Effector memory CD4-positive, alpha-beta T cell (primary cell): ENCODE results near the gene PLXNB2.
"Not testable (repeated sequence)": the region's sequence is repeated elsewhere in the genome, so short reads cannot be mapped to it uniquely, and the experiment has no call there.

ENCODE experiments used
- DNase-seq, 3 donors: peaks; one replicate each; pipeline ENCODE4 v3.0.0-alpha.2; 2020
- H3K27ac ChIP-seq: 2 replicates; pipeline ENCODE4 v1.7.0; 2013; ENCODE audit warnings: mild to moderate bottlenecking, low read length, moderate library complexity; ENCODE audit not compliant: insufficient read depth, poor library complexity, severe bottlenecking
- H3K27me3 ChIP-seq: replicated peaks from 2 replicates; pipeline ENCODE4 v1.7.0; 2013; ENCODE audit warnings: mild to moderate bottlenecking, low read length; ENCODE audit not compliant: insufficient read depth, control insufficient read depth, poor library complexity, severe bottlenecking
- H3K36me3 ChIP-seq: 2 replicates; pipeline ENCODE4 v1.7.0; 2013; ENCODE audit warnings: mild to moderate bottlenecking, low read length, moderate library complexity; ENCODE audit not compliant: control insufficient read depth, insufficient read depth
- H3K4me1 ChIP-seq: 2 replicates; pipeline ENCODE4 v1.7.0; 2013; ENCODE audit warnings: low read length, mild to moderate bottlenecking; ENCODE audit not compliant: control insufficient read depth, insufficient read depth, poor library complexity, severe bottlenecking
- H3K4me3 ChIP-seq: 2 replicates; pipeline ENCODE4 v1.7.0; 2013; ENCODE audit warnings: low read length, low read depth, mild to moderate bottlenecking; ENCODE audit not compliant: insufficient read depth, poor library complexity, severe bottlenecking
- H3K9me3 ChIP-seq: 2 replicates; pipeline ENCODE4 v1.7.0; 2013; ENCODE audit warnings: mild to moderate bottlenecking, low read length, moderate library complexity; ENCODE audit not compliant: control insufficient read depth

PLXNB2 gene

GRCh38 chr22:50325444-50326224, 18.2 kb upstream of the PLXNB2 start:
- no peak overlapping the region for H3K27ac ChIP-seq
- no peak for DNase-seq
- no peak overlapping the region for H3K4me3 ChIP-seq
- no peaks in the 10 kb centered on the region for H3K9me3 ChIP-seq
- H3K27me3 ChIP-seq, result no peaks in the 10 kb centered on the region
- no peaks in the 10 kb centered on the region for H3K4me1 ChIP-seq
- no peaks in the 10 kb centered on the region for H3K36me3 ChIP-seq

- no peaks in the 10 kb centered on the region for H3K4me1 ChIP-seq
- DNase-seq, result no peak
- H3K9me3 ChIP-seq, result no peaks in the 10 kb centered on the region
- no peak overlapping the region for H3K4me3 ChIP-seq
- no peaks in the 10 kb centered on the region for H3K36me3 ChIP-seq
- H3K27ac ChIP-seq, result no peak overlapping the region
- no peaks in the 10 kb centered on the region for H3K27me3 ChIP-seq
Observed at GRCh38 chr22:50323900-50324299, 16.5 kb upstream of the PLXNB2 start.

- H3K36me3 ChIP-seq, DNase-seq, H3K9me3 ChIP-seq, H3K27ac ChIP-seq, H3K4me3 ChIP-seq, H3K27me3 ChIP-seq, H3K4me1 ChIP-seq: not testable (repeated sequence)
Observed at GRCh38 chr22:50322382-50323104, 15.1 kb upstream of the PLXNB2 start.

- Histone ChIP-seq H3K36me3 (no peaks in the 10 kb centered on the region), H3K4me3 (no peak overlapping the region), H3K27ac (no peak overlapping the region), H3K27me3 (no peaks in the 10 kb centered on the region), H3K9me3 (no peaks in the 10 kb centered on the region), H3K4me1 (no peaks in the 10 kb centered on the region)
- no peak for DNase-seq
Observed at GRCh38 chr22:50320671-50321325, 13.4 kb upstream of the PLXNB2 start.

GRCh38 chr22:50320116-50320515, 12.7 kb upstream of the PLXNB2 start:
- Histone ChIP-seq H3K27me3 (no peaks in the 10 kb centered on the region), H3K27ac (no peak overlapping the region), H3K4me3 (no peak overlapping the region), H3K4me1 (no peaks in the 10 kb centered on the region), H3K9me3 (no peaks in the 10 kb centered on the region), H3K36me3 (no peaks in the 10 kb centered on the region)
- DNase-seq, result no peak

- no peaks in the 10 kb centered on the region for H3K27me3 ChIP-seq
- no peaks in the 10 kb centered on the region for H3K9me3 ChIP-seq
- no peak for DNase-seq
- no peak overlapping the region for H3K27ac ChIP-seq
- no peaks in the 10 kb centered on the region for H3K36me3 ChIP-seq
- H3K4me3 ChIP-seq, result no peak overlapping the region
- peaks cover 6% of the 10 kb centered on the region for H3K4me1 ChIP-seq
Observed at GRCh38 chr22:50319503-50319951, 12.1 kb upstream of the PLXNB2 start.

GRCh38 chr22:50318698-50319411, 11.4 kb upstream of the PLXNB2 start:
- Histone ChIP-seq H3K9me3 (no peaks in the 10 kb centered on the region), H3K36me3 (no peaks in the 10 kb centered on the region), H3K27me3 (no peaks in the 10 kb centered on the region), H3K4me3 (no peak overlapping the region), H3K27ac (no peak overlapping the region), H3K4me1 (peaks cover 12% of the 10 kb centered on the region)
- DNase-seq, result no peak

- no peak overlapping the region for H3K4me3 ChIP-seq
- no peaks in the 10 kb centered on the region for H3K27me3 ChIP-seq
- DNase-seq, result no peak
- no peaks in the 10 kb centered on the region for H3K36me3 ChIP-seq
- no peaks in the 10 kb centered on the region for H3K9me3 ChIP-seq
- no peak overlapping the region for H3K27ac ChIP-seq
- H3K4me1 ChIP-seq, result peaks cover 17% of the 10 kb centered on the region
Observed at GRCh38 chr22:50318356-50318697, 10.9 kb upstream of the PLXNB2 start.

- no peak overlapping the region for H3K27ac ChIP-seq
- no peaks in the 10 kb centered on the region for H3K27me3 ChIP-seq
Observed at GRCh38 chr22:50317674-50318073, 10.2 kb upstream of the PLXNB2 start.

More at GRCh38 chr22:50317674-50318073, 10.2 kb upstream of the PLXNB2 start:
- no peak for DNase-seq
- H3K4me3 ChIP-seq, result no peak overlapping the region
- H3K4me1 ChIP-seq, result peaks cover 17% of the 10 kb centered on the region
- H3K9me3 ChIP-seq, result no peaks in the 10 kb centered on the region
- H3K36me3 ChIP-seq, result no peaks in the 10 kb centered on the region
